Astrocyte (in vitro differentiated cells and primary cell): ENCODE results near the gene BCO2.

ENCODE experiments used
- CTCF ChIP-seq: IDR thresholded peaks from 2 replicates; pipeline ENCODE4 v1.5.1; 2011; ENCODE audit warnings: low read depth, mild to moderate bottlenecking, inconsistent platforms, low read length, moderate library complexity; ENCODE audit not compliant: insufficient read depth
- EZH2 ChIP-seq: IDR thresholded peaks from 2 replicates; pipeline ENCODE4 v1.6.1; 2012; ENCODE audit warnings: mild to moderate bottlenecking, low read length, inconsistent platforms; ENCODE audit not compliant: insufficient read depth

- TF ChIP-seq CTCF (no peak), EZH2 (no peak)
Observed at GRCh38 chr11:112211536-112211935, 36.2 kb downstream of the BCO2 start.
